Putamen (tissue), 1 donor: Measurements from ENCODE around the gene GLB1L2.
"Not testable (repeated sequence)": the region's sequence is repeated elsewhere in the genome, so short reads cannot be mapped to it uniquely, and the experiment has no call there.

Source experiments
- DNase-seq: peaks from one replicate; pipeline ENCODE4 v3.0.0-alpha.2; 2016; ENCODE audit warnings: low spot score

Gene GLB1L2, protein sequence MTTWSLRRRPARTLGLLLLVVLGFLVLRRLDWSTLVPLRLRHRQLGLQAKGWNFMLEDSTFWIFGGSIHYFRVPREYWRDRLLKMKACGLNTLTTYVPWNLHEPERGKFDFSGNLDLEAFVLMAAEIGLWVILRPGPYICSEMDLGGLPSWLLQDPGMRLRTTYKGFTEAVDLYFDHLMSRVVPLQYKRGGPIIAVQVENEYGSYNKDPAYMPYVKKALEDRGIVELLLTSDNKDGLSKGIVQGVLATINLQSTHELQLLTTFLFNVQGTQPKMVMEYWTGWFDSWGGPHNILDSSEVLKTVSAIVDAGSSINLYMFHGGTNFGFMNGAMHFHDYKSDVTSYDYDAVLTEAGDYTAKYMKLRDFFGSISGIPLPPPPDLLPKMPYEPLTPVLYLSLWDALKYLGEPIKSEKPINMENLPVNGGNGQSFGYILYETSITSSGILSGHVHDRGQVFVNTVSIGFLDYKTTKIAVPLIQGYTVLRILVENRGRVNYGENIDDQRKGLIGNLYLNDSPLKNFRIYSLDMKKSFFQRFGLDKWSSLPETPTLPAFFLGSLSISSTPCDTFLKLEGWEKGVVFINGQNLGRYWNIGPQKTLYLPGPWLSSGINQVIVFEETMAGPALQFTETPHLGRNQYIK

DNA sequence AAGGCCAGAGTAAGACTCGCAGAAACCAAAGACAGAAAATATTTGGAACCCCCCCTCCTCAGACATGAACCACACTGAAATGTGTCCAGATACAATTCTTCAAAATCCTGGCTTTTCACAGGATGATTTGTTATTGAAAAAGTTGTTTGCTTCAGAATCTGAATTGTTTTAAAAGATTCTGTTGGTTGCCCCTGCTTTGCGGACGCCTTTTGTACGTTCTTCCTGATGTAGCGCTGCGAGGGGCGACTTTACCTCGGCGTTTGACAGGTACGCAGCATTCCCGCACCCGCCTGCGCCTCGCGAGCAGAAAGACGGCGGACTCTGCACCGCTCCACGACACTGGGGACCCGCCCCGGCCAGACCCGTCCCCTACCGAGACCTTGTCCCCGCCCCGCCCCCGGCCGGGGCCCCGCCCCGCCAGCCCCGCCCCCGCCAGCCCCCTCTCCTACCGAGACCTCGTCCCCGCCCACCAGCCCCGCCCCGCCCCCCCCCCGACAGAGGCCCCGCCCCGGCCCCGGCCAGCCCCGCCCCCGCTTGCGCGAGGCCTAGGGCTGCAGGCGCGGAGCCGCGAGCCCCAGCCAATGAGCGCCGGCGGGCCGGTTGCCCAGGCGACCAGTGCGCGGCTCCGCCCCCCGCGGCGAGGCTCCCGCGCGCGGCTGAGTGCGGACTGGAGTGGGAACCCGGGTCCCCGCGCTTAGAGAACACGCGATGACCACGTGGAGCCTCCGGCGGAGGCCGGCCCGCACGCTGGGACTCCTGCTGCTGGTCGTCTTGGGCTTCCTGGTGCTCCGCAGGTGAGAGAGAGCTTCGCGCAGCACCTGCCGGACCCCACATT, at the start of gene GLB1L2:
TSS of gene GLB1L2 (plus strand) at position 635 of the 835 bp plus-strand sequence. CDS start at position 709, 74 bp downstream.
- DNase-seq = peak; percentile 76

DNA sequence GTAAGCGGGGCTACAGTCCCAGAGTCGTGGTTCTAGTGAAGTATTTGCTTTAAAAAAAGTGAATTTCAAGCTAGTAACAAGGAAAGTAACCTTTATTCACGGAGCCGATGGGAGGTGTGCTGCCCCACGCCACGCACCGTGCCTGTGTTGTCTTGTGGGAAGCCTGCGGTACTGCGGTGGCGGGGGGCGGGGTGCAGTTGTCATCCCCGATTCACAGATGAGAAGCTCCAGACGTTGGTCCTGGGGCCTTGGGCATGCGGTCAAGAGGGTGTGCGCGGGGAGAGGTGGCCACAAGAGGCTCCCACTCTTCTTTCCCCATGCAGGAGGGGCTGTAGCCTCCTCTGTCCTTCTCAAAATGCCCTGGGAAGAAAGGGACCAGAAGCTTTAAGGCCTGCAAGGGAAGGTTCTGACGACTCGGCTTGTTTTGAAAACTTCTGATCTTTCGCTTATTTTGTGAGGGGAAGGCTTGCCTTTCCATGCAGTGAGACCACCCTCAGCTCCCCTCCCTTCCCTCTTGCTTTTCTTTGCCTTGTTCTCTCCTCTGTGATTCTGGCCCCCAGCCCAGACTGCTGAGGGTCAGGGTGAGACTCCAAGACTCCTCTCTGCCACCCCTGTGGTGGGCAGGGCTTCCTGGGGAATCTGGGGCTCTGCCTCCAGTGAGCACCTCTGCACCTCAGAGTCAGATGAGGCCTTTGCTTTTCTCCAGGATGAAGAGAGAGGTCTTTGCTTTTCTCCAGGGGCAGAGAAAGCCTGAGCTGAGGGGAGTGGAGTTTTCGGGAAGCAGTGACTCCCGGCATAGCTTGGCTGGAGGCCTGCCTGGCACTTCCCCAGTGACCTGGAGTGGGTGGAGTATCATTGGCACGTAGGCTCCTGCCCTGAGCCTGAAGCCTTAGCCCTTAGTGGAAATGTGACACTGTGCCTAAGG, 49.4 kb upstream of the GLB1L2 start:
- DNase-seq = no peak

DNA sequence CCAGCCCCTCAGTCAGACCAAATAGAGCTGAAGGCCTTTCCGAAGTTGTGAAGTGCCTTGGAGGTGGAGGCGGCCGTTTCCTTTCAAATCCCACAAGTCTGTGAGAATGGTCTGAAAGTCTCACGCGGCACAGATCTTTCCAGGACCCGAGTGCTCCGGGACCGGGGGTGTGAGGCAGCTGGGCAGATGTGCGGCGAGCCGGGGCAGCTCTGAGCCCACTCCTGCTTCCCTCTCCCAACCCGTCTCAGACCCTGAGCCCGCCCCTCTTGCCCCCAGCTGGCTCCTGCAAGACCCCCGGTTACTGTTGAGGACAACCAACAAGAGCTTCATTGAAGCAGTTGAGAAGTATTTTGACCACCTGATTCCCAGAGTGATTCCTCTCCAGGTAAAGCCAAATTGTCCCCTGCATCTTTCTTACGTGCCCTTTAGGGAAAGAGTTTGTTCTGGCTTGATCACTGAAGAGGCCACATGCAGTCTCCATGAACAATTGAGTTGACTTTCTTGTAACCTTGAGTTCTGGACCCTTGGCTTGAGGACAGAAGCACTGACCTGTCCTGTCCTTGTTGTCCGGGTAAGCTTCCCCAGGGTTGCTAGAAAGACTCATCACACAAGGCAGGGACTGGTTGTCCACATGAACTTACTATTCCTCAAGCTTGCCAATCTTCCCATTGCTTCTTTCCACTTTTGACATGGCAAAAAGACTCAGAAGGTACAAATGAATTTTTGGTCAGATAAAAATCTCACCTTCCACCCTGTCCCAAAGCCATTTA, 48.1 kb upstream of the GLB1L2 start:
- no peak for DNase-seq

DNA sequence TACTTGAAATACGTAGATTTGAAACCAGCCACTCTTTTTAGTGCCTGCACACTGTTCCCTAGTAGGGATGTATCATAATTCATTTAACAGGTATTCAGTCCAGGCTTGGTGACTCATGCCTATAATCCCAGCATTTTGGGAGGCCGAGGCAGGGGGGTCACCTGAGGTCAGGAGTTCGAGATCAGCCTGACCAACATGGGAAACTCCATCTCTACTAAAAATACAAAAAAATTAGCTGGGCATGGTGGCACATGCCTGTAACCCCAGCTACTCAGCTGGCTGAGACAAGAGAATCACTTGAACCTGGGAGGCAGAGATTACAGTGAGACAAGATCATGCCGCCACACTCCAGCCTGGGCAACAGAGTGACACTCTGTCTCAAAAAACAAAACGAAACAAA, 47.4 kb upstream of the GLB1L2 start:
- DNase-seq = not testable (repeated sequence)

DNA sequence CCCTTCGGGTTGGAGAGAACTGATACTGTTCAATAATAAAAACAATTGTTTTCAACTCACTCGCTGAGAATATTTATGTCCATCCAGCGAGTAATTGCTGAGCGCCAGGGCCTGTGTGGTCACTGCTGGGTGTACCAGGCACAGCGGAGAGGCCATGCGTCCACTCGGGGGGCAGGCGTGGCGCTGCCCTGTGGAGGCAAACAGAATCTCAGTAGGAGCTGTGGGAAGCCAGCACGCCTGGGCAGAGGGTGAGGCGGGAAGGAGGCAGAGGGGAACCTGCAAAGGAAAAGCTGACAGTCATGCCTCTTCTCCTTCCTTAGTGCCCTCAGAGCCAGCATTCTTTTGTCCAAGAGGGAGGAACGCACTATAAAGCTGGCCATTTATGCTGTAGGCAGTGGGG, 44.2 kb upstream of the GLB1L2 start:
- DNase-seq = no peak

DNA sequence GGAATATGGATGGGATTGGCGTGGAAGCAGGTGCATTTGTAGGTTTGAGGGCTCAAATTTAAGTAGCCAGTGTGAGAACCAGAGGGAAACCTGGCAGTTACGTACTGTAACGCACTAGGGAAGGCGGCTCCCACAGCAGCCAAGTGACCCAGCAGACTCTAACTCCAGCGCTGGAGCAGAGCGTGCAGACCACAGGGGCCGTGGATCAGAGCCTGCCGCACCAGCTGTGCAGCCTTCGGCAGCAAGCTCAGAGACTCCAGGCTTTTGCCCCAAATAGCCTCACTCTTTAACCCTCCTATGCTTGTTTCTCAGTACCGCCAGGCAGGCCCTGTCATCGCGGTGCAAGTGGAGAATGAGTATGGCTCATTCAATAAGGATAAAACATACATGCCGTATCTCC, 43.3 kb upstream of the GLB1L2 start:
- DNase-seq = no peak

DNA sequence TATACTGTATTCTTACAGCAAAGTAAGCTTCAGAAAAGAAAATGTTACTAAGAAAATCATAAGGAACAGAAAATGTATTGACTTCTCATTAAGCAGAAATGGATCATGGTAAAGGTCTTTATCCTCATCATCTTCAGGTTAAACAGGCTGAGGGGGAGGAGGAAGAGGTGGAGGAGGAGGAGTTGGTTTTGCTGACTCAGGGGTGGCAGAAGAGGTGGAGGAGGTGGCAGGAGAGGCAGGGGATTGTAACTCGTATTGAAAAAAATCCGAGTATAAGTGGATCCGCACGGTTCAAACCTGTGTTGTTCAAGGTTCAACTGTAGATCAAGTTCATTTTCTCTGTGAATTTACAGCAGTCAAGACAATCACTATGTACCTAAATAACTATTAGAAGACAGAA, 42.6 kb upstream of the GLB1L2 start:
- DNase-seq = no peak

DNA sequence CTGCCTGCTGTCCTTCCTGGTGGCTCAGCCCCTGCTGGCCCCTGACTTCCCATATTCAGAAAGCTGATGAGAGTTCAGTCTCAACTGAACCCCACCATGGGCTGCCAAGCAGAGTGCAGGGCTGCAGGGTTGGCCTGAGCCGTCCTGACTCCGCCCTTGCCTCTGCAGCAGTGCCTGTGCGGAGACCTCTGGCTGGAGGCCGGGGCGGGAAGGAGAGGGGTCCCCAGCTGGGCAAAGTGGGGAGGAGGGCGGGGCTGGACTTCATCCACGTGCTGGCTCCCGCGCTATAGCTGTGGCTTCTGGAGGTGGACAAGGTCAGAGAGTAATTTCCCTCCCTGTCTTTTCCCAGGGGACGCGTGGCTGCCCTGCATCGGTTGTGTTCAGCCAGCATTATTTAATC, 42.0 kb upstream of the GLB1L2 start:
- DNase-seq = no peak

DNA sequence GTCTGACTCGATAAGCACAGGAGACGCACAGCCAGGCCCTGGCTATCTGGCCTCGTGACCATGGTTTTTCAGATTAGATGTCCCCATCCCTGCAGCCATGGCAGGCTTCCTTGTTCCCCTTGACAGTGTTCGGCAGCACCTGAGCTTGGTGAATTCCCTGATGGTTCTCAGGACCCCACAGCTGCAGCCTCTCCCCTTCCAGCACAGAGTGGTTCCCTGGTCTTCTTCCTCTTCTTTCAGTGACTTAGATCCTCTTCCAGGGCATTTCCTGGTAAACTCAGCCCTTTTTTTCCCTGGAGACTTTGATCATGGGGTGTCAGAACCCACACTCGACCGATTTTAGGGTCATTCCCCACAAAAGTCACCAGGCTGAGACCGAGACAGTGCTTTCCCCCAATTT, 41.1 kb upstream of the GLB1L2 start:
- no peak for DNase-seq

DNA sequence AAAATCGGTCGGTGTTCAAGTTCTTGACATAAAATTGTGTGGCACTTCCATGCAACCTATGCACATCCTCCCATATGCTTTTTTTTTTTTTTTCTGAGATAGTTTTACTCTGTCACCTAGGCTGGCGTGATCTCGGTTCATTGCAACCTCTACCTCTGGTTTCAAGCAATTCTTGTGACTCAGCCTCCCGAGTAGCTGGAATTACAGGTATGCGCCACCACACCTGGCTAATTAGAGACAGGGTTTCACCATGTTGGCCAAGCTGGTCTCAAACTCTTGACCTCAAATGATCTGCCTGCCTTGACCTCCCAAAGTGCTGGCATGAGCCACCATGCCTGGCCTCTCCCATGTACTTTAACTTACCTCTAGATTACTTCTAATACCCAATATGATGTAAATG, 40.6 kb upstream of the GLB1L2 start:
- DNase-seq = no peak

DNA sequence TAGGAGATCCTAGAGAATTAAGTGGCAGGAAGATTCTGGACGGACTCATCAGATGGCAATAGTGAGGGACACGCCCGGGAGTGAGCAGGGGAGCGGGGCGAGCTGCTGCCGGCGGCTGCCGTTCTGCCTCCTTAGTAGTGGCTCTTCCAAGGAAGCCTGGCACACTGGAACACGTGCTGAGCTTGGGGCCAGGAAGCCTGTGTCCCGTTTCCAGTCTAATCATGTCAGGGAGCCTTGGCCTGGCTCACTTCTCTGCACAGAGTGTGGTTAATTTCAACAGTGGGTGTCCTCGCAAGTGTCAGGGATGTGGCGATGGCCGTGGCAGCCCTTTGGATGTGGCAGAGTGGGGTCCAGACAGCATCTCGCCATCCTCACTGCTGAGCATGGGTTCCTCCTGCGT, 39.1 kb upstream of the GLB1L2 start:
- no peak for DNase-seq

DNA sequence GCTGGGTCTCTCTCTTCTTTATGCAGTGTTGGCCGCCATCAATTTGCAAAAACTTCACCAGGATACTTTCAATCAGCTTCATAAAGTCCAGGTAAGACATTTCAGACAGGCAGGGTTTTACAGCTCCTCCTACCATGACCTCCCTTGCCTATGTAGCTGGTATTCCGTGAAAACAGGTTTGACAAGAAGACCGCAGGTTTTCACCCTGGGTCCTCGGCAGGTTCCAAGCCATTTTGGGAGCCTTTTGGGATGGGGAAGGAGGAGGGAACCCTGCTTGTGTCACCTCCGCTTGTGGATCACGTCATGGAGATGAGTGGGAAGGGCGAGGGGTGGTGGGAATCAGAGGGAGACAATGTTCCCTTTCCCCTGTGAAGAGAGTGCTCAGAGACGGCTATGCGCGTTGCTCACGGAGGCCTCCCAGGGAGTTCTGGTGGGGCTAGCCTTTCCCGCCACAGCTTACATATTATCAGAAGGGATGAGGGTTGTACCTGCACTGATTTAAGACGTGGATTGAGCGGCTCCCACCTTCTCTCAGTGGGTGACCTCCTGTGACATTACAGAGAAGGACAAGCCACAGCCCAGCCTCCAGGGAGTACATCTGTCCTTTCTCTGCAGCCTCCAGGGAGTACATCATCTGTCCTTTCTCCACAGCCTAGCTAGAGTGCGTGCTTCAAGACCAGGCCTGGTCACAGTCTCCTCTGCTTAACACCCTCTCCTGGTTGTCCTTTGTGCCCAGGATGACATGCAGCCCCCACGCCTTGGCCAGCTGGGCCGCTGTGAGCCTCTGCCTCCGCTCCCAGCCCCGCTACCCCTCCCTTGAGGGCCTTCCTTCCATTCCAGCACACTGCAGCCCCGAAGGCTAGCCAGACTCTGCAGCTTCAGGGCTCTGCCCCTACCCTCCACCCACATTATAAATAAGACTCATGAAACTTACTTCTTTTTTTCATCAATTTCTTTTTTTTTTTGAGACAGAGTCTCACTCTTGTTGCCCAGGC, 38.4 kb upstream of the GLB1L2 start:
- DNase-seq = no peak

DNA sequence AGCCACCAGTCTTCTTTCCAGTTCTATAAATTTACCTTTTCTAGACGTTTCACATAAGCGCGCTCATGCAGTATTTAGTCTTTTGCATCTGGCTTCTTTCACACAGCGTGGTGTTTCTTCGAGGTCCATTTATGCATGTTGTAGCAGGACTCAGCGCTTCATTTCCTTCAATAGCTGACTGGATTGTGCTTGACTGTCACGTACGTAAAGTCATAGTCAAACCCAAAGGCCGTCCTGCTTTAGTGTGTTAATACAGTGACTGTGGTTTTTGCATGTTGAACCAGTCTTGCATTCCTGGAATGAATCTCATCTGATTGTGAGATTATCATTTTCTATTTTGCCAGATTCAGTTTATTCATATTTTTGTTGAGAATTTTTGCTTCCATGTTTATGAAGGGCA, 37.1 kb upstream of the GLB1L2 start:
- DNase-seq = no peak

DNA sequence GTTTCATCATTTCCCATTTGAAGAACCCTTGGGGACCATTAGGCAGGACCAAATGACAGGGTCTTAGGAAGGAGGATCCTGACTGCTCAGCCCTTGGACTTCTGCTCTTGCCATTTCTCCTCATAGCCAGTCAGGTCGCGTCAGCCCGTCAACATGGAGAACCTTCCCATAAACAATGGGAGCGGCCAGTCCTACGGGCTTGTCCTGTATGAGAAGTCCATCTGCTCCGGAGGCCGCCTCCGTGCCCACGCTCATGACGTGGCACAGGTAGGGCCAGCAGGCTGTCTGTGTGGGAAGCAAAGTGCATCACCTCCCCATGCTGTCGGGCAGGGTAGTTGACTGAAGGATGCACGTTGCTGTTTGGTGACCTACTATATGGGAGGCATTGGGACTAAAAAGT, 19.6 kb upstream of the GLB1L2 start:
- DNase-seq = no peak

DNA sequence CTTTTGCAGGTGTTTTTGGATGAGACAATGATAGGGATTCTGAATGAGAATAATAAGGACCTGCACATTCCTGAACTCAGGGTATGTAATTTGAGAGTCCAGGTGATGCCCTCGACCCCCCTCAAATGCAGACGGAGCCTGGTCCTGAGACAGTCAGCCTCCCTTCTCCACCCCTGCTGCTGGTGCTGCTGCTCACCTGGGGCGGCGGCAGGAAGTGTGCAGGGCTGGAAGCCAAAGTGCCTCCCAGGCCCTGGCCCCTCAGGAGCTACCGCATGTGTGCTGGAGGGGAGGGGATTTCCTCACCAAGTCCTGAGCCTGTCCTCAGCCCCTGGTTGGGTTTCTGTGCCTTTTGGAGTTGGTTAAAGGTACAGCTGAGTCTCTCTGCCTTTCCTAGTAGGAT, 19.0 kb upstream of the GLB1L2 start:
- DNase-seq = no peak

DNA sequence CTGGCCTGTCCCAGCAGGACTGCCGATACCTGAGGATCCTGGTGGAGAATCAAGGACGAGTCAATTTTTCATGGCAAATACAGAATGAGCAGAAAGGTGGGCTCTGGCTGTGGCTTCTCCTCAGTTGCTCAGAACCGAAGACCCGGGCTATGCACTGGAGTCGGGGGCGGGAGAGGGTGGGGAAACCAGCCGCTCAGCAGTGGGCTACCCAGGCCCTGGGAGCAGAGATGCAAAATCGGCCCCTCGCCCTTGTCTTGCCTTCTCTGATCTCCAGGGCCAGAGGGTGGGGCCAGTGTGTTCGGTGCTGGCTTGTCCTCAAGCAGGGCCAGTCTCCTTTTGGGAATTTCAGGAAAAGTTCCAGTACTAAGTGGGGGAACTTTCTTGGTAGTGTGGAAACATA, 18.4 kb upstream of the GLB1L2 start:
- no peak for DNase-seq

DNA sequence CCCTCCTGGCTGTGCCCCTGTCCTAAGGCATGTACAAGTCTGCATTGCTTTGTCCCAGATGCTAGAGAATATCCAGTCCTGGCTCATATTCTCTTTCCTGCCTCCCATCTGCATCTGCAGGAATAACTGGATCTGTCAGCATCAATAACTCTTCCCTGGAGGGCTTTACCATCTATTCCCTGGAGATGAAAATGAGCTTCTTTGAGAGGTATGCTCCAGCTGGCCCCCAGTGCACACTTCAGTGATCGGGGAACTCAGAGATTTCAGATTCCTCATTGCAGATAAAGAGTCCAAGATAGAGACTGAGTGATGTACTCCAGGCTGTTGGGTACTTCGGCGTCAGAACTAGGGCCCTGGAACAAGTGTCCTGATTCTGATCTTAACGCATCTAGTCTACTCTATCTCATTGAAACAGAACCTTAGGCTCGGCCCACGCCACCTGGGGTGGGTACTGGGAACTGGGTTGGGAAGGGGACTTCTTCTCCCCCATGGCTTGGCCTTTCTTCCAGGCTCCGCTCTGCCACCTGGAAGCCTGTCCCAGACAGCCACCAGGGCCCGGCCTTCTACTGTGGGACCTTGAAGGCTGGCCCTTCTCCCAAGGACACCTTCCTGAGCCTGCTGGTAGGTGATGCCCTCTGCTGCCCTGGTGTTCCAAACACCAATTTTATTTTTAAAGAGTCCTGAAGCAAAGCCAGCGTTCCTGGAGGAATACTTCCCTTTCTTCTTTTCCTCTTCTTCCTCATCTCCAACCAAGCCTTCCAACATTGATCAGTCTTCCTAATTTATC, 17.8 kb upstream of the GLB1L2 start:
- DNase-seq = no peak

DNA sequence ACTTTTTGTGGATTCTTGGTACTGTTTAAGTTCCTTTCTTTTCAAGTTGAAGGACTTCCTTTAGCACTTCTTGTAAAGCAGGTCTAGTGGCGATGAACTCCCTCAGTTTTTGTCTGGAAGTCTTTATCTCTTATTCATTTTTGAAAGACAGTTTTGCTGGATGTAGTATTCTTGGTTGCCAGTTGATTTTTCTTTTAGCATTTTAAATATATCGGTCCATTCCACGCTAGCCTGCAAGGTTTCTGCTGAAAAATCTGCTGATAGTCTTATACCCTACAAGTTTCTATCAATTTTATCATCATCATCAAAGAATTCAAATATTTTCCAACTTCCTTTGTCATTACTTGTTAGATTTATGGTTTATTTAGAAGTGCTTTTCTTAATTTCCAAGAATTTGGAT, 14.7 kb upstream of the GLB1L2 start:
- DNase-seq = no peak

DNA sequence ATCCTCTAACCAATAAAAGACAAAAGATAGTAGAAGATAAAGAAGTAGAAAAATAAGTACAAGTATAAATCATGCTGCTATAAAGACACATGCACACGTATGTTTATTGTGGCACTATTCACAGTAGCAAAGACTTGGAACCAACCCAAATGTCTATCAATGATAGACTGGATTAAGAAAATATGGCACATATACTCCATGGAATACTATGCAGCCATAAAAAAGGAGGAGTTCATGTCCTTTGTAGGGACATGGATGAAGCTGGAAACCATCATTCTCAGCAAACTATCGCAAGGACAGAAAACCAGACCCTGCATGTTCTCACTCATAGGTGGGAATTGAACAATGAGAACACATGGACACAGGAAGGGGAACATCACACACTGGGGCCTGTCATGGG, 10.4 kb upstream of the GLB1L2 start:
- not testable (repeated sequence) for DNase-seq
